ENCODE results near the gene MIB1.

The MIB1 gene

DNA sequence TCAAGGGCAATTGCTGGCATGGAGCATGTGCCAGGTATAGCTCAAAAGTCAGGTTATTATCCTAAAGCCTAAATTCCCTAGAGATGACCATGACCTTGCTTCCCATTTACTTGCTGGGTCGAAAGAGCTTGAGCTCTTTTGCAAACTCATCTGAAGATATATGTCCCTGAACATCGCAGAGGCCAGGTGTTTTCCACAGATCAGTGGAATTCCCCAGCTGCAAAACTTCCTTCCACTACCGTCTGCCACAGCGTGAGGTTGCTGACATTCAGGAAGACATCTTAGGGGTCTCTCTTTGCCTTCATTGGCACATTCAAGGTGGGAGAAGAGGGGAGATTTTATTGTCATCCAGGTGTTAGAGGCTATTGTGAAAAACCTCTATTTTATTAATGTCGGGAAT, 171.0 kb downstream of the MIB1 start:
- Histone ChIP-seq H3K4me3 (no peak overlapping the region), H3K27ac (no peak overlapping the region)
- no peak for DNase-seq (ENCODE audit: low spot score)
- TF ChIP-seq, protein P1, sequence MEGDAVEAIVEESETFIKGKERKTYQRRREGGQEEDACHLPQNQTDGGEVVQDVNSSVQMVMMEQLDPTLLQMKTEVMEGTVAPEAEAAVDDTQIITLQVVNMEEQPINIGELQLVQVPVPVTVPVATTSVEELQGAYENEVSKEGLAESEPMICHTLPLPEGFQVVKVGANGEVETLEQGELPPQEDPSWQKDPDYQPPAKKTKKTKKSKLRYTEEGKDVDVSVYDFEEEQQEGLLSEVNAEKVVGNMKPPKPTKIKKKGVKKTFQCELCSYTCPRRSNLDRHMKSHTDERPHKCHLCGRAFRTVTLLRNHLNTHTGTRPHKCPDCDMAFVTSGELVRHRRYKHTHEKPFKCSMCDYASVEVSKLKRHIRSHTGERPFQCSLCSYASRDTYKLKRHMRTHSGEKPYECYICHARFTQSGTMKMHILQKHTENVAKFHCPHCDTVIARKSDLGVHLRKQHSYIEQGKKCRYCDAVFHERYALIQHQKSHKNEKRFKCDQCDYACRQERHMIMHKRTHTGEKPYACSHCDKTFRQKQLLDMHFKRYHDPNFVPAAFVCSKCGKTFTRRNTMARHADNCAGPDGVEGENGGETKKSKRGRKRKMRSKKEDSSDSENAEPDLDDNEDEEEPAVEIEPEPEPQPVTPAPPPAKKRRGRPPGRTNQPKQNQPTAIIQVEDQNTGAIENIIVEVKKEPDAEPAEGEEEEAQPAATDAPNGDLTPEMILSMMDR (IDR thresholded peaks at IDR 0.05), result no peak

DNA sequence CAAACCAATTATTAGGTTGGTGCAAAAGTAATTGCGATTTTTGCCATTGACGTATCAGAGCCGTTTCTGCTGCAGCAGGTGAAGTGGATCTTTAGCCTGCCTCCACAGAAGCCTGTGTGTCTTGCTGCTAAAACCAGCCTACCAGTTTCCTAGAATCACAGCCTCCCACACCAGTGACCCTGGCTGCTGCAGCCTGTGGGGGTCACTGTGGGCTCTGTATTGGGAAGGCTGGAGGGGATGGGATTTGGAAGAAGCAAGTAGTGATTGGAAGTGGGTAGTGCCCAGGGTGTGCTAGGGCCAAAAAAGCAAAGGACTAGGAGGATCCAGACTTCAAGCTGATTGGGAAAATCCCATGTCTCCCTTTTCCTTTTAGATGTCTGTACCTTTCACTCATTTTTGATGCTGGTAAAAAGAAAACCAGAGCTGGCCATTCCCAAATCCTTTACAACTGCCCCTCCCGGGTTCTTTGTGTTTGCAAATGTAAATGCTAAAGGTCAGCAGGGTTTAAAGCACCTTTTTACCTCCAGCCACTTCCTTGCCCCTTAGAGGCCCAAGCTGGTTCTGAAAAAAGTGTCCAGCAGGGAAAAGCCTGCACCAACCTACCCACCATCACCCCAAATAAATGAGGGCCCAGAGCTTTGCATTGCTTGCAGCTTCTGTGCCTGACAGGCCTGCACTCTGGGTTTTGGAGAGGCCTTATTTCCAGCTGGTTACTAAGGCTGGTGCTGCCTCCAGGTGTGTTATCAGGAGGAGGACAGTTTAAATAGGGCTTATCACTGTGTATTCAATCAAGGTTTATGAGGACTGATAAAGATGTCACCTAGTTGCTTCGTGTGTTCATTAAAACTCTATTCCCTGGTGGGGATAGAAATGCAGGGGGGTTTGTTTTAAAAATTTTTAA, 172.0 kb downstream of the MIB1 start:
- TF ChIP-seq, protein P1 (IDR thresholded peaks at IDR 0.05), result no peak
- DNase-seq (ENCODE audit: low spot score), result no peak
- H3K27ac ChIP-seq, result no peak overlapping the region

DNA sequence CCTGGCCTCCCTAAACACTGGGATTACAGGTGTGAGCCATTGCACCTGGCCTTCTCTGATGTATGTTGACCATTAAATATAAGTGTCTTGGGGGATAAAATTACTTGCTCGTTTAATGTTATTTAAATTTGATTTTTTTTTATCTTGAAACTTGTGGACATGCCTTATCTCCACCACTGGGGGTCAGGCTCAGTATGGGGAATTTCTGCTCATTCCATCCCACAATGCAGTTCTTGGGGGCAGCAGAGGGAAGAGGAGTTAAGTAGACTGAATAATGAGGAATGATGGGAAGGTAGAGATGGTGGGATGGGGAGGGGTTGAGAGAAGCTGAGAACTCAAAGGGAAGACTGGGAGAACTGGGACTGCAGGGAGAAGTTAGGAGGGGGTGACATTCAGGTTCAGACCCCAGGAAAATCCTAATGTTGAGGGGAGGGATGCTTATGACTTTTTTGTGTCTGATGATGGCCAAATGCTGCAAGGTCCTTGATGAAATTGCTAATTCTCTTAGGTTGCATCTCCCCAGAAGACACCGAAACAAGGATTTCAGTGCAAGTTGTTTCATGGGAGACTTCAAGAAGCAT, 174.2 kb downstream of the MIB1 start:
- Histone ChIP-seq H3K27ac (no peak overlapping the region), H3K4me3 (no peak overlapping the region)
- TF ChIP-seq, protein P1 (IDR thresholded peaks at IDR 0.05), result peak; percentile 29
- DNase-seq (ENCODE audit: low spot score), result no peak

More for the DNA sequence above, 172.0 kb downstream of the MIB1 start:
- H3K4me3 ChIP-seq, result no peak overlapping the region

DNA sequence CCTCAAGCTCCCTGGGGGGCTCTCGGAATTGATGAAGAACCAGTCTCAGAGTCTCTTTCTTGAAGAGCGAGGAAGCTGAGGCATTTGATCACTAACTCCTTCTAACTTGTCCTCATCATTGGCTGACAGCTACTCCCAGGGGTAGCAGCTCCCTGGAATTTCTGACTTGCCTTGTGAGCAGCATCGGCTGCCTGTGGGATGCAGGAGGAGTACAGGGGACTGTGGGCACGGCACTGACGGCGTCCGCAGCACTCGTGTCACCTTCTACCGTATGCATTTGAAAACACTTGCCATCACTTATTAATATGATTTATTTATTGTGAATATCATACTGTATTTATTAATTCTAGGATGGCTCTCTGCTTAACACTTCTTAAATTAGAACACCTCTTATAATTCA, 175.0 kb downstream of the MIB1 start:
- TF ChIP-seq, protein P1 (IDR thresholded peaks at IDR 0.05), result no peak
- Histone ChIP-seq H3K4me3 (no peak overlapping the region), H3K27ac (no peak overlapping the region)
- DNase-seq (ENCODE audit: low spot score), result no peak

DNA sequence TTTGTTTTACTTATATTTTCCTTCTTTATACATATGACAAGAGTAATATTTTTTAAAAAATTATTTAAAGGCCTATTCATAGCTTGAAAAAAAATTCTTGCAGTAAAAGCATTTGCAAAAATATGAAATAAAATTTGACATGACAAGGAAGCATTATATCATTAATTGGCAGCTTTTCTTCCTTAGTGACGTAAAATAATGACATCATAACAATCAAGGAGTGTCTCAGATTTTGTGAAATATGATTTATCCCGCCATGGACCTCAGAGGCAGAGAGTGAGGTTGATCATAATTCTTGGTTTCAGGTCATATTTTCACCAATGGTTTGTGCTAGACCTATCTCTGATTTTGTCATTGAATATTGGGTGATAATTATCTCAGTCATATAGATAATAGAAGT, 176.0 kb downstream of the MIB1 start:
- Histone ChIP-seq H3K4me3 (no peak overlapping the region), H3K27ac (no peak overlapping the region)
- DNase-seq (ENCODE audit: low spot score), result no peak
- TF ChIP-seq, protein P1 (IDR thresholded peaks at IDR 0.05), result no peak

DNA sequence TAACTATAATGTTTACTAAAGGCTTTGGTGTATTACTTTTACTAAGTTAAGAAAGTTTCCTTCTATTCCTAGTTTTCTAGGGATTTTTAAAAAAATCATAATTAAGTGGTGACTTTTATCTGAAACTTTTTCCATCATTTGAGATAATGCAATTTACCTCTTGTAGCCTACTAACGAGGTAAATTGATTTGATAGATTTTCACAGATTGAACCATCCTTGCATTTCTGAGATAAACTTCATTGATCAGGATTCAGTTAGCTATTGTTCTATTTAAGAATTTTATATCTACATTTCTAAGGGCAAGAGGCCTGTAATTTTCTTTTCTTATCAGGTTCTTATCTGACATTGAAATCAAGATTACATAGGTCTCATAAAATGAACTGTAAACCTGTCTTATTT, 178.1 kb downstream of the MIB1 start:
- TF ChIP-seq, protein P1 (IDR thresholded peaks at IDR 0.05), result no peak

More for the DNA sequence above, 178.1 kb downstream of the MIB1 start:
- H3K27ac ChIP-seq, result no peak overlapping the region
- DNase-seq (ENCODE audit: low spot score), result no peak
- H3K4me3 ChIP-seq, result no peak overlapping the region

Data from coronary artery (tissue), 2 donors.